ENCODE measurements around the gene HS3ST4.

DNA sequence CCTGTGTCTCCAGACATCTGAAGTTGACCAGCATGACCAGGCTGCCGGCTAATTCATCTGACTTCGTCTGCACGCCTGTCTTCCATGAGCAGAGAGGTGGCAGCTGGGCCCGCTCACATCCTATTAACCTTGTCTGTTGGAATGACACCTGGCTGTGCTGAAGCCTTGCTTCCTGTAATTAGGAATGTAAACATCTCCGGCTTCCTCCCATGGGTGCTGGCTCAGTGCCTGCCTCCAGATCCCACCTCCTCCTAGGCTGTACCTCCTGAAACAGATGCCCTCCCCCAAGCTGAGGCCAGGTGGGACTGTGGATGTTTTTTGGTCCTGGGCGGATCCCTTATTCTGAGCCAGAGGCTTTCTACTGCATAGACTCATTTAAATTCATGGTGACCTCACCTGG, 296.3 kb downstream of the HS3ST4 start:
- TF ChIP-seq GATA2 (IDR thresholded peaks at IDR 0.05; ENCODE audit: low read depth, low read length) (no peak), GATA3 (IDR thresholded peaks at IDR 0.05; ENCODE audit: low read depth, low read length) (no peak)

Data from SH-SY5Y (cell line).